ENCODE results near the gene FAM236C.
"Not testable (repeated sequence)": the region's sequence is repeated elsewhere in the genome, so short reads cannot be mapped to it uniquely, and the experiment has no call there.

The FAM236C gene

GRCh38 chrX:72912315-72912714 lies at the start of gene FAM236C:
FAM236C (plus strand) TSS chrX:72912615; CDS start chrX:72912715, 100 bp downstream.
- not testable (repeated sequence) for DNase-seq (ENCODE audit: low read depth, low spot score); H3K4me3 ChIP-seq (ENCODE audit: insufficient read length, low read depth); H3K36me3 ChIP-seq (ENCODE audit: insufficient read depth, insufficient read length, low read length); H3K9me3 ChIP-seq (ENCODE audit: insufficient read depth, low read length); H3K4me1 ChIP-seq (ENCODE audit: insufficient read depth, insufficient read length); H3K9ac ChIP-seq (ENCODE audit: insufficient read length, low read depth); H3K27me3 ChIP-seq (ENCODE audit: insufficient read depth, insufficient read length)

DNA sequence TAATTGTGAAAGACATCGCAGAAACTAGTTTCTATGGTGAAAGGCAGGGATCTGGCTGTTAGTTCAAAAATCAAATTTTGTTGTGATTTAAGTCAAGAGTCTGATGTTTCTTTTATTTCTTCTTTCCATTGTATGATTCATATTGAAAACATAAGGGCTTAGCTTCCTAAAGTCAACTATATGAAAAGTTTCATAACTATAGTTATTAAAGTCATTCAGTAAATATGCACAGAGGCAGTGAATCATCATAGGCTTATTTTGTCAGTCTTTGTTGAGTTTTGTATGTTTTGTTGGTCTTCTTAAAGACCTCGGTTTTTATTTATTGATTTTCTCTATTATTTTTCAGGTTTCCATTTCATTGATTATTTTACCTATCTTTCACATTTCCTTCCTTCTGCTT lies 29.5 kb upstream of the FAM236C start:
- DNase-seq (ENCODE audit: low read depth, low spot score); H3K9ac ChIP-seq (ENCODE audit: insufficient read length, low read depth); H3K4me3 ChIP-seq (ENCODE audit: insufficient read length, low read depth); H3K4me1 ChIP-seq (ENCODE audit: insufficient read depth, insufficient read length); H3K9me3 ChIP-seq (ENCODE audit: insufficient read depth, low read length); H3K36me3 ChIP-seq (ENCODE audit: insufficient read depth, insufficient read length, low read length); H3K27me3 ChIP-seq (ENCODE audit: insufficient read depth, insufficient read length): not testable (repeated sequence)

GRCh38 chrX:72889740-72890139 lies 22.7 kb upstream of the FAM236C start:
- not testable (repeated sequence) for H3K9ac ChIP-seq (ENCODE audit: insufficient read length, low read depth); H3K4me3 ChIP-seq (ENCODE audit: insufficient read length, low read depth); H3K27me3 ChIP-seq (ENCODE audit: insufficient read depth, insufficient read length); DNase-seq (ENCODE audit: low read depth, low spot score); H3K36me3 ChIP-seq (ENCODE audit: insufficient read depth, insufficient read length, low read length); H3K4me1 ChIP-seq (ENCODE audit: insufficient read depth, insufficient read length); H3K9me3 ChIP-seq (ENCODE audit: insufficient read depth, low read length)

DNA sequence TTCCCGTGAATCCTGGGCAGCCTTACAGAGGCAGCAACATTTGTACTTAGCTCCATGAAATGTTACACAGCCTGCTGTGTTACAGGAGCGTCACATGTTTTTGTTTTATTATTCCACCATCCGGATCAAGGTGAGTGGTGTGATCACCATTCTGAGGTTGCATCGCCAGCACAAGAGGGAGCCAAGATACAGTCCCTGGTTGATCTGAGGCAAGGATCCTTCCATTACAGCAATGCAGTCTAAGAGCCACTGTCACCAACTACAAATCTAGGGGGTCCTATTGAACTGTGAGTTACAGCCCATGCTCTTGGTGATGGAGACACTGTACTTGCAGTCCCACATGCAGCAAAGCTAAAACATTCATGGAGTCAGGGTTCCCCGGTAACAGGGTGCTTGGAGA lies 3.7 kb downstream of the FAM236C start:
- DNase-seq (ENCODE audit: low read depth, low spot score); H3K36me3 ChIP-seq (ENCODE audit: insufficient read depth, insufficient read length, low read length); H3K9ac ChIP-seq (ENCODE audit: insufficient read length, low read depth); H3K4me1 ChIP-seq (ENCODE audit: insufficient read depth, insufficient read length); H3K9me3 ChIP-seq (ENCODE audit: insufficient read depth, low read length); H3K4me3 ChIP-seq (ENCODE audit: insufficient read length, low read depth); H3K27me3 ChIP-seq (ENCODE audit: insufficient read depth, insufficient read length): not testable (repeated sequence)

DNA sequence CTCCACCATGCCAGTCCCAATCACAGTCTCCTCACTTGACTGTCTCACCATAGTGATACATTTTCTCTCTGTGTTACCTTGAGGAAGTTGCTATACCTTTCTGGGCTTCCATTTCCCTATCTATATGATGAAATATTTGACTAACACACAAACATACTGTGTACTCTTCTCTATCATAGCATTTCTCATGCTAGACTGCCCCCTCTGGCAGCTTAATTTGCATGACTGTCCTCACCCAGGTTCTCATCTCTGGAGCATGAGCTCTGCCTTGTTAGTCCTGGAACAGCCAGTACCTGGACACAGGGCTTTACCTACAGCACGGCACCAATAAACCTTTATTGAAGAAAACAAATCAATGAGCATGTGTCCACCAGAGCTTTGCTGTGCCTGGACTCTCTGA lies 19.9 kb downstream of the FAM236C start:
- H3K9ac ChIP-seq (ENCODE audit: insufficient read length, low read depth); H3K4me1 ChIP-seq (ENCODE audit: insufficient read depth, insufficient read length); H3K27me3 ChIP-seq (ENCODE audit: insufficient read depth, insufficient read length); DNase-seq (ENCODE audit: low read depth, low spot score); H3K4me3 ChIP-seq (ENCODE audit: insufficient read length, low read depth); H3K36me3 ChIP-seq (ENCODE audit: insufficient read depth, insufficient read length, low read length); H3K9me3 ChIP-seq (ENCODE audit: insufficient read depth, low read length): not testable (repeated sequence)

GRCh38 chrX:72936455-72936854 lies 24.0 kb downstream of the FAM236C start:
- H3K9ac ChIP-seq (ENCODE audit: insufficient read length, low read depth); H3K4me3 ChIP-seq (ENCODE audit: insufficient read length, low read depth); H3K36me3 ChIP-seq (ENCODE audit: insufficient read depth, insufficient read length, low read length); H3K9me3 ChIP-seq (ENCODE audit: insufficient read depth, low read length); H3K4me1 ChIP-seq (ENCODE audit: insufficient read depth, insufficient read length); DNase-seq (ENCODE audit: low read depth, low spot score); H3K27me3 ChIP-seq (ENCODE audit: insufficient read depth, insufficient read length): not testable (repeated sequence)

- not testable (repeated sequence) for DNase-seq (ENCODE audit: low read depth, low spot score); H3K36me3 ChIP-seq (ENCODE audit: insufficient read depth, insufficient read length, low read length); H3K9ac ChIP-seq (ENCODE audit: insufficient read length, low read depth); H3K27me3 ChIP-seq (ENCODE audit: insufficient read depth, insufficient read length); H3K4me1 ChIP-seq (ENCODE audit: insufficient read depth, insufficient read length); H3K9me3 ChIP-seq (ENCODE audit: insufficient read depth, low read length); H3K4me3 ChIP-seq (ENCODE audit: insufficient read length, low read depth)
Observed at GRCh38 chrX:72936882-72937455, 24.6 kb downstream of the FAM236C start.

DNA sequence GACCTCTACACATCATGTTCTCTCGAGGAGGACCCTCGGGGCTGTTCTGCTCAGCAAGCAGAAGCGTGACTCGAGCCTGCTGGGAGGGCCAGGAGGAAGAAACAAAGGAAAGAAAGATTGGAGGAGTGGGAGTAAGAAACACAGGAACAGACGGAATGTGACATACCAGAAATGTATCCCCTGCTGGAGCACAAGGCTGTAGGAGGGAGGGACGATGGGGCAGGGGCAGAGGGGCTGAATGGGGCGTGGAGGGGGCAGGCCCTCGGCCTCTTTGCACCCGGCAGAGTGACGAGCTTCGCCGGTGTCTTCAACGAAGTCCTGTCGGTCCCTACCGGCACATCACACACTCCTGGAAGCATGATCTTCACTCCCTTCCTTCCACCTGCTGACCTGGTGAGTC lies 25.5 kb downstream of the FAM236C start, which contains the start of gene FAM236A:
TSS of gene FAM236A (plus strand) at position 301 of the 400 bp plus-strand sequence. CDS start at position 358, 57 bp downstream.
- H3K27me3 ChIP-seq (ENCODE audit: insufficient read depth, insufficient read length); DNase-seq (ENCODE audit: low read depth, low spot score); H3K36me3 ChIP-seq (ENCODE audit: insufficient read depth, insufficient read length, low read length); H3K9ac ChIP-seq (ENCODE audit: insufficient read length, low read depth); H3K9me3 ChIP-seq (ENCODE audit: insufficient read depth, low read length); H3K4me3 ChIP-seq (ENCODE audit: insufficient read length, low read depth); H3K4me1 ChIP-seq (ENCODE audit: insufficient read depth, insufficient read length): not testable (repeated sequence)

- H3K4me1 ChIP-seq (ENCODE audit: insufficient read depth, insufficient read length); DNase-seq (ENCODE audit: low read depth, low spot score); H3K36me3 ChIP-seq (ENCODE audit: insufficient read depth, insufficient read length, low read length); H3K27me3 ChIP-seq (ENCODE audit: insufficient read depth, insufficient read length); H3K4me3 ChIP-seq (ENCODE audit: insufficient read length, low read depth); H3K9ac ChIP-seq (ENCODE audit: insufficient read length, low read depth); H3K9me3 ChIP-seq (ENCODE audit: insufficient read depth, low read length): not testable (repeated sequence)
Observed at GRCh38 chrX:72942272-72942671, 29.9 kb downstream of the FAM236C start.

GRCh38 chrX:72943035-72943818 lies 30.8 kb downstream of the FAM236C start:
- H3K9me3 ChIP-seq (ENCODE audit: insufficient read depth, low read length): not testable (repeated sequence)

DNA sequence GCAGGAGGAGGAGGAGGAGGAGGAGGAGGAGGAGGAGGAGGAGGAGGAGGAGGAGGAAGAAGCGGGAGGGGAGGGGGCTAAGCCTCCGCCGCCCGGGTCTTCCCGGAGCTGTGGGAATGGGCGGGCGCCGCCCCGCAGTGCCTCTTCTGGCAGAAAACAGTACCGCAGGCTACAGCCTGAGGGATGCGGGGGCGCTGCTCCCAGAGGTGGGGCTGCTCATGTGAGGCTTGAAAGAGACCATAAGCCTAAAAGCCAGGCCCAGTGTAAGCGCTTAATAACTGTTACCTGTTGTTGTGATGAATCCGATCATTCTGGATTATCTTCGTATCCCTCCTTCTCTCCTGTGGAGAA lies 31.4 kb downstream of the FAM236C start, which contains the start of gene DMRTC1:
TSS of gene DMRTC1 (minus strand) at position 19 of the 351 bp plus-strand sequence. CDS start 68,143 bp downstream, outside the sequence.
- not testable (repeated sequence) for DNase-seq (ENCODE audit: low read depth, low spot score); H3K4me1 ChIP-seq (ENCODE audit: insufficient read depth, insufficient read length); H3K9me3 ChIP-seq (ENCODE audit: insufficient read depth, low read length); H3K27me3 ChIP-seq (ENCODE audit: insufficient read depth, insufficient read length); H3K36me3 ChIP-seq (ENCODE audit: insufficient read depth, insufficient read length, low read length); H3K4me3 ChIP-seq (ENCODE audit: insufficient read length, low read depth); H3K9ac ChIP-seq (ENCODE audit: insufficient read length, low read depth)

More at GRCh38 chrX:72943035-72943818, 30.8 kb downstream of the FAM236C start:
- H3K9ac ChIP-seq (ENCODE audit: insufficient read length, low read depth); H3K4me3 ChIP-seq (ENCODE audit: insufficient read length, low read depth); H3K27me3 ChIP-seq (ENCODE audit: insufficient read depth, insufficient read length); H3K4me1 ChIP-seq (ENCODE audit: insufficient read depth, insufficient read length); H3K36me3 ChIP-seq (ENCODE audit: insufficient read depth, insufficient read length, low read length); DNase-seq (ENCODE audit: low read depth, low spot score): not testable (repeated sequence)

GRCh38 chrX:72959971-72960370 lies 47.6 kb downstream of the FAM236C start:
- not testable (repeated sequence) for H3K4me1 ChIP-seq (ENCODE audit: insufficient read depth, insufficient read length); H3K36me3 ChIP-seq (ENCODE audit: insufficient read depth, insufficient read length, low read length); H3K9ac ChIP-seq (ENCODE audit: insufficient read length, low read depth); H3K9me3 ChIP-seq (ENCODE audit: insufficient read depth, low read length); H3K4me3 ChIP-seq (ENCODE audit: insufficient read length, low read depth); DNase-seq (ENCODE audit: low read depth, low spot score); H3K27me3 ChIP-seq (ENCODE audit: insufficient read depth, insufficient read length)
